DND-41 (cell line): ENCODE measurements around the gene DNM3.

Experiments
- CTCF ChIP-seq: IDR thresholded peaks from 2 replicates; pipeline ENCODE4 v1.5.1; 2012; ENCODE audit warnings: borderline replicate concordance, low read length, moderate library complexity, mild to moderate bottlenecking; ENCODE audit not compliant: poor library complexity, severe bottlenecking; ENCODE audit errors: extremely low read depth
- EZH2 ChIP-seq: IDR thresholded peaks from 3 replicates; pipeline ENCODE4 v1.6.1; 2012; ENCODE audit warnings: borderline replicate concordance, low read depth, mild to moderate bottlenecking, moderate library complexity, low read length, inconsistent platforms; ENCODE audit not compliant: severe bottlenecking

DNA sequence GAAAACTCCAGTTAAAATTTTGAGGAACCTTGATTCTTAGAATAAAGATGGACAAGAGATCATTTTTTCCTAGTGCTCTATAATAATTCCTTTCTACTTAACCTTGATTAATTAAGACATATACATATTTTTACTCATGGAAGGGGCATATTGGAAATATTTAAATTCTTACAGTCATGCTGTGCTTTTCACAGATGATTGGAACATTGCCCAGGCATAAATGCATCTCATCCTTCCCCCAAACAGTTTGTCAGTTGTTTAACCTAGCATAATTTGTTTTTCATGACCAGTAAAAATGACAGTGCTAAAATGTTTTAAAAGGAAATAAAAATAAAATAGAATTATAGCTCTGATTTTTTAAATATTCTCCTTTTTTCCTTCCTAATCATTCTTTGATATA is 140.0 kb downstream of the DNM3 start:
- TF ChIP-seq CTCF: no peak
- TF ChIP-seq EZH2: no peak
